Mucosa of stomach (tissue), 1 donor: Measurements from ENCODE around the gene OGDH.

Source experiments
- H3K27me3 ChIP-seq: one replicate; pipeline ENCODE4 v1.7.0; 2013; ENCODE audit warnings: mild to moderate bottlenecking, low read length; ENCODE audit not compliant: control insufficient read depth, insufficient read depth
- H3K36me3 ChIP-seq: one replicate; pipeline ENCODE4 v1.7.0; 2013; ENCODE audit warnings: low read length; ENCODE audit not compliant: control insufficient read depth, insufficient read depth
- H3K4me1 ChIP-seq: one replicate; pipeline ENCODE4 v1.7.0; 2013; ENCODE audit warnings: mild to moderate bottlenecking, low read length; ENCODE audit not compliant: control insufficient read depth, insufficient read depth
- H3K4me3 ChIP-seq: one replicate; pipeline ENCODE4 v1.7.0; 2013; ENCODE audit warnings: low read length
- H3K9ac ChIP-seq: one replicate; pipeline ENCODE4 v1.7.0; 2013; ENCODE audit warnings: mild to moderate bottlenecking, low read length, moderate library complexity
- H3K9me3 ChIP-seq: one replicate; pipeline ENCODE4 v1.7.0; 2013; ENCODE audit warnings: mild to moderate bottlenecking, low read length, moderate library complexity; ENCODE audit not compliant: control insufficient read depth
- donor health status: Pancreatic carcinoma.

The OGDH gene

GRCh38 chr7:44757739-44758138 is 151.3 kb downstream of the OGDH start:
- Histone ChIP-seq H3K9ac (no peak overlapping the region), H3K9me3 (no peaks in the 10 kb centered on the region), H3K4me1 (peaks cover 50% of the 10 kb centered on the region), H3K4me3 (no peak overlapping the region), H3K27me3 (no peaks in the 10 kb centered on the region), H3K36me3 (peaks cover 5% of the 10 kb centered on the region)
